A549 treated with RU486 at 1 μM for 4 hours (cell line): ENCODE results near the gene PDCD5. TPM values are rescaled to one million over a fixed set of nuclear protein-coding genes. Genes with fewer than 3 reads are reported as not detected.

Experiments used
- total RNA-seq: library from RNA; stranded (reverse); fragments of 200-300 nt; extraction: Qiagen RNA extraction; gene quantifications from 5 replicates; pipeline ENCODE4 v1.2.3, GENCODE V29; 2022; ENCODE audit warnings: low read depth

PDCD5 gene, protein sequence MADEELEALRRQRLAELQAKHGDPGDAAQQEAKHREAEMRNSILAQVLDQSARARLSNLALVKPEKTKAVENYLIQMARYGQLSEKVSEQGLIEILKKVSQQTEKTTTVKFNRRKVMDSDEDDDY
- total RNA-seq = 393 to 503 TPM (median 474 TPM) in 5 replicates

DNA sequence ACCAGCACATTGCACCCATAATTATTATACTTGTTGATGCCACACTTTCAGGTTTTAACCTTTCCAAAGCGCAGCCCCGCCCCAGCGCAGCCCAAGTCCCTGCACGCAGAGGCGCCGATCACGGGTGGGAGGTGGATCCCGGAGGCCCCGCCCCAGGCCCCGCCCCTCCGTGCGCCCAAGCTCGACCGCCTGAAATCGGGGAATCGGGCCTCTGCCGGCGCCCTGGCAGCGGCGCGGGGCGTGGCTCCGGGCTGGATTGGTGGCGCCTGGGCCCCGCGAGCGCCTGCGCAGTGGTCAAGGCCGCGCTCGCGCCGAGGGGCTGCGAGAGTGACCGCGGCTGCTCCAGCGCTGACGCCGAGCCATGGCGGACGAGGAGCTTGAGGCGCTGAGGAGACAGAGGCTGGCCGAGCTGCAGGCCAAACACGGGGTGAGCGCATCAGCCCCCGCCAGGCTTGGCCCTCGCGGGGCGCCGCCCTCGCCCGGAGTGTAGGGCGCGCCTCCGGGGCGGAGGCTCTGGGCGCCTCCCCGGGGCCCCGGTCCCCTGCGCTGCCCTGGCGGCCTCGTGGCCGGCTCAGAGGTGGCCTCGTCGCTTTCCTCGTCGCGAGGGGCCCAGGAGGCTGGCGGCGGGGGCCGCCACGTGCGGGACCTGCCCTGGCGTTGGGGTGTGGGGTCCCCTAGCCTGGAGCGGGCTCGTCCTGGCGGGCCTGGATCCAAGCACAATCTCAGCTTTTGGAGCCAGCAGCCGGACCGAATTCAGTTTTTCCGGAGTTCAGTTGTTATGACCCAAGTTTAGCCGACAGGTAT, at the start of gene PDCD5:
TSS of gene PDCD5 (plus strand) at position 290 of the 804 bp plus-strand sequence. CDS start at position 362, 72 bp downstream.

Other genes starting within 250 kb of the PDCD5 start
- gene ZNF507, start 235.6 kb upstream of the PDCD5 start, total RNA-seq = 11.8 to 18.3 TPM (median 16.8 TPM) in 5 replicates
- 8.8 to 12.4 TPM (median 11.8 TPM) in 5 replicates for gene DPY19L3, start 175.4 kb upstream of the PDCD5 start, total RNA-seq
- gene ANKRD27, start 94.0 kb downstream of the PDCD5 start, total RNA-seq = 29.3 to 40.9 TPM (median 39.5 TPM) in 5 replicates
- gene RGS9BP, start 94.7 kb downstream of the PDCD5 start, total RNA-seq = 0.37 to 0.54 TPM (median 0.47 TPM) in 5 replicates
- gene NUDT19, start 110.6 kb downstream of the PDCD5 start, total RNA-seq = 33.0 to 41.6 TPM (median 38.6 TPM) in 5 replicates
- gene TDRD12, start 138.6 kb downstream of the PDCD5 start, total RNA-seq = 0.09 to 0.22 TPM (median 0.17 TPM) in 5 replicates